HG03457 (cell line): ENCODE data around the gene GLIS1.

Source experiments
- ATAC-seq: cut with Tn5 transposase; IDR thresholded peaks from one replicate; pipeline ENCODE4 v1.9.1; 2021; ENCODE audit warnings: moderate number of reproducible peaks; ENCODE audit not compliant: unreplicated experiment

Gene GLIS1

GRCh38 chr1:53583868-53584776, 154.8 kb downstream of the GLIS1 start:
- no peak for ATAC-seq

- no peak for ATAC-seq
These were observed 155.7 kb downstream of the GLIS1 start for GRCh38 chr1:53583021-53583867.

GRCh38 chr1:53582211-53583020, 156.5 kb downstream of the GLIS1 start:
- no peak for ATAC-seq

- no peak for ATAC-seq
These were observed 157.5 kb downstream of the GLIS1 start for GRCh38 chr1:53581476-53581875.

GRCh38 chr1:53580739-53581475, 158.1 kb downstream of the GLIS1 start:
- ATAC-seq: no peak

- ATAC-seq: no peak
These were observed 159.0 kb downstream of the GLIS1 start for GRCh38 chr1:53580009-53580400.

- no peak for ATAC-seq
These were observed 159.5 kb downstream of the GLIS1 start for GRCh38 chr1:53579221-53580008.

- ATAC-seq: no peak
These were observed 160.6 kb downstream of the GLIS1 start for GRCh38 chr1:53578358-53578757.

- no peak for ATAC-seq
These were observed 161.2 kb downstream of the GLIS1 start for GRCh38 chr1:53577761-53578100.

- no peak for ATAC-seq
These were observed 161.9 kb downstream of the GLIS1 start for GRCh38 chr1:53576866-53577760.

GRCh38 chr1:53576381-53576801, 162.6 kb downstream of the GLIS1 start:
- ATAC-seq: no peak

- ATAC-seq: no peak
These were observed 163.0 kb downstream of the GLIS1 start for GRCh38 chr1:53575955-53576320.

- no peak for ATAC-seq
These were observed 163.6 kb downstream of the GLIS1 start for GRCh38 chr1:53575141-53575954.

- ATAC-seq: no peak
These were observed 164.3 kb downstream of the GLIS1 start for GRCh38 chr1:53574621-53575020.

- no peak for ATAC-seq
These were observed 165.0 kb downstream of the GLIS1 start for GRCh38 chr1:53573931-53574330.

GRCh38 chr1:53573522-53573921, 165.4 kb downstream of the GLIS1 start:
- no peak for ATAC-seq

- ATAC-seq: no peak
These were observed 166.2 kb downstream of the GLIS1 start for GRCh38 chr1:53572815-53573173.
